Lower lobe of right lung (tissue), 2 donors: ENCODE measurements around the gene PYCR2. TPM values are rescaled to one million over a fixed set of nuclear protein-coding genes. Genes with fewer than 3 reads are reported as not detected.

Experiments used
- ATAC-seq, 2 donors: fragments of 200-7000 bp; cut with Tn5 transposase; one replicate each; pipeline ENCODE4 v1.9.1; 2020 to 2022; ENCODE audit warnings: mild to moderate bottlenecking in 2 of 2, moderate library complexity in 2 of 2
- DNase-seq: peaks from one replicate; pipeline ENCODE4 v3.0.0-alpha.2; 2020
- H3K27ac ChIP-seq: fragments of 200-600 bp; one replicate; pipeline ENCODE4 v1.8.0; 2022
- H3K27me3 ChIP-seq: fragments of 200-600 bp; one replicate; pipeline ENCODE4 v1.8.0; 2022; ENCODE audit warnings: low read depth
- H3K36me3 ChIP-seq: fragments of 200-600 bp; one replicate; pipeline ENCODE4 v1.8.0; 2022; ENCODE audit warnings: mild to moderate bottlenecking
- H3K4me1 ChIP-seq: fragments of 200-600 bp; one replicate; pipeline ENCODE4 v1.8.0; 2022
- H3K4me3 ChIP-seq: fragments of 200-600 bp; one replicate; pipeline ENCODE4 v1.8.0; 2022; ENCODE audit warnings: mild to moderate bottlenecking
- H3K9me3 ChIP-seq: fragments of 200-600 bp; one replicate; pipeline ENCODE4 v1.8.0; 2022
- intact Hi-C: fragments of 100-400 bp; cut with DNase I; formaldehyde crosslinking; loops from one replicate; pipeline ENCODE4 v1.11.0; 2022
- total RNA-seq: library from RNA; stranded (reverse); fragmentation: NEBNext Ultra II Directional; extraction: Animal tissue kit (Norgen Biotek cat#: 25700); gene quantifications from one replicate; pipeline ENCODE4 v1.2.1, GENCODE V29; 2021
- TF ChIP-seq, protein P1 (sequence below): fragments of 200-600 bp; IDR thresholded peaks from one replicate; pipeline ENCODE4 v1.8.0; 2022; ENCODE audit warnings: antibody characterized with exemption, mild to moderate bottlenecking
- donor health status: DM: no; HTN: yes; CAD: no; lungs with severe emphysema.

Gene PYCR2
- total RNA-seq, 1 donor from 2014 or later: 73.2 TPM

DNA sequence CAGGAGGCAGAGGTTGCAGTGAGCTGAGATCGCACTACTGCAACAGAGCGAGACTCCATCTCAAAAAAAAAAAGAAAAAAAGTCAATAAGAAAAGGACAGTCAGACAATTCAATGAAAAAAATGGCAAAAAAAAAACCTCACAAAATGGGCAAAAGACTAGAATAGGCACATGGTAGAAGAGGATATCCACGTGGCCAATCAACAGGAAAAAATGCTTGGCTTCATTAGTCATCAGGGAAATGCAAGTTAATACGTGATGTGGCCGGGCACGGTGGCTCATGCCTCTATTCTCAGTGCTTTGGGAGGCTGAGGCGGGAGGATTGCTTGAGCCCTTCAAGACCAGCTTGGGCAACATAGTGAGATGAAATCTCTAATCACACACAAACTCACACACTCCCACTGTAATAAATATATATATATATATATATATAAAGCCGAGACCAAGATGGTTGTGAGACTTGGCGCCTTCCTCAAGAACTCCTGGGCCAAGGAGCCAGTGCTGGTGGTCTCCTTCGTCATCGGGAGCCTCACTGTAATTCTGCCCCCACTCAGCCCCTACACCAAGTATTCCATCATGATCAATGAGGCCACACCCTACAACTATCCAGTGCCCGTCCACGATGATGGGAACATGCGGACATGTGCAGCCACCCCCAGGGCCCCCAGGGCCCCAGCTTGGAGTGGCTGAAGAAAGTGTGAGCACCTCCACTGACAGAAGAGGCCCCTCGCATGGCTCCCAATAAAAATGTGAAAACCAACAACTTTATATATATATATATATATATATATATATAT lies 39.9 kb upstream of the PYCR2 start:
- TF ChIP-seq, protein P1, sequence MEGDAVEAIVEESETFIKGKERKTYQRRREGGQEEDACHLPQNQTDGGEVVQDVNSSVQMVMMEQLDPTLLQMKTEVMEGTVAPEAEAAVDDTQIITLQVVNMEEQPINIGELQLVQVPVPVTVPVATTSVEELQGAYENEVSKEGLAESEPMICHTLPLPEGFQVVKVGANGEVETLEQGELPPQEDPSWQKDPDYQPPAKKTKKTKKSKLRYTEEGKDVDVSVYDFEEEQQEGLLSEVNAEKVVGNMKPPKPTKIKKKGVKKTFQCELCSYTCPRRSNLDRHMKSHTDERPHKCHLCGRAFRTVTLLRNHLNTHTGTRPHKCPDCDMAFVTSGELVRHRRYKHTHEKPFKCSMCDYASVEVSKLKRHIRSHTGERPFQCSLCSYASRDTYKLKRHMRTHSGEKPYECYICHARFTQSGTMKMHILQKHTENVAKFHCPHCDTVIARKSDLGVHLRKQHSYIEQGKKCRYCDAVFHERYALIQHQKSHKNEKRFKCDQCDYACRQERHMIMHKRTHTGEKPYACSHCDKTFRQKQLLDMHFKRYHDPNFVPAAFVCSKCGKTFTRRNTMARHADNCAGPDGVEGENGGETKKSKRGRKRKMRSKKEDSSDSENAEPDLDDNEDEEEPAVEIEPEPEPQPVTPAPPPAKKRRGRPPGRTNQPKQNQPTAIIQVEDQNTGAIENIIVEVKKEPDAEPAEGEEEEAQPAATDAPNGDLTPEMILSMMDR: no peak
- no peak overlapping the region for H3K4me3 ChIP-seq
- DNase-seq (no peak), ATAC-seq (no peak)
- H3K9me3 ChIP-seq: no peaks in the 10 kb centered on the region
- no peak overlapping the region for H3K27ac ChIP-seq
- no peaks in the 10 kb centered on the region for H3K27me3 ChIP-seq
- no peaks in the 10 kb centered on the region for H3K4me1 ChIP-seq
- intact Hi-C loops: no loop called here
- H3K36me3 ChIP-seq: no peaks in the 10 kb centered on the region

DNA sequence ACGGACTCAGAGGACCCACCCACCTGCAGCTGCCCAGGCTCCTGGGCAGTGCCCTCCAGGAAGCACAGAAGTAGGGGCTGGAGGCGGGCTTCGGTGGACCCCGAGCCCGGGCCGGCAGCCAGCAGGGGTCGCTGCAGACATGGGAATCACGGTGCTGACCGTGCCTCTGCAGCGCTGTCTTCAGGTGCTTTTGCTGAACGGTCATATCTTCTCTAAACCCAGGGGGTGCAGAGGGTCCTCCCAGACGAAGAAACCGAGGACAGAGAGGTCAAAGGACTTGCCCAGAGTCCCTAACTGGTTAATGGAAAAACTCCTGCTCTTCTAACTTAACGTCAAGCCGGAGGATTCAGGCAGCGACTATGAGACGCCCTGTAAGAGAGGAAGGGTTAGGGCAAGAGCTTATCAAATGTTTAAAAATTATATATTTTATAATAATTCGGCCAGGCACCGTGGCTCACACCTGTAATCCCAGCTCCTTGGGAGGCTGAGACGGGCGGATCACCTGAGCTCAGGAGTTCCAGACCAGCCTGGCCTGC lies 38.5 kb upstream of the PYCR2 start:
- intact Hi-C loops: no loop called here
- ATAC-seq: peak; percentile 66 to 71
- TF ChIP-seq, protein P1: peak; percentile 77
- H3K9me3 ChIP-seq: no peaks in the 10 kb centered on the region
- H3K4me1 ChIP-seq: no peaks in the 10 kb centered on the region
- no peak overlapping the region for H3K4me3 ChIP-seq
- no peaks in the 10 kb centered on the region for H3K27me3 ChIP-seq
- peak; percentile 67 for DNase-seq
- no peaks in the 10 kb centered on the region for H3K36me3 ChIP-seq
- H3K27ac ChIP-seq: no peak overlapping the region

DNA sequence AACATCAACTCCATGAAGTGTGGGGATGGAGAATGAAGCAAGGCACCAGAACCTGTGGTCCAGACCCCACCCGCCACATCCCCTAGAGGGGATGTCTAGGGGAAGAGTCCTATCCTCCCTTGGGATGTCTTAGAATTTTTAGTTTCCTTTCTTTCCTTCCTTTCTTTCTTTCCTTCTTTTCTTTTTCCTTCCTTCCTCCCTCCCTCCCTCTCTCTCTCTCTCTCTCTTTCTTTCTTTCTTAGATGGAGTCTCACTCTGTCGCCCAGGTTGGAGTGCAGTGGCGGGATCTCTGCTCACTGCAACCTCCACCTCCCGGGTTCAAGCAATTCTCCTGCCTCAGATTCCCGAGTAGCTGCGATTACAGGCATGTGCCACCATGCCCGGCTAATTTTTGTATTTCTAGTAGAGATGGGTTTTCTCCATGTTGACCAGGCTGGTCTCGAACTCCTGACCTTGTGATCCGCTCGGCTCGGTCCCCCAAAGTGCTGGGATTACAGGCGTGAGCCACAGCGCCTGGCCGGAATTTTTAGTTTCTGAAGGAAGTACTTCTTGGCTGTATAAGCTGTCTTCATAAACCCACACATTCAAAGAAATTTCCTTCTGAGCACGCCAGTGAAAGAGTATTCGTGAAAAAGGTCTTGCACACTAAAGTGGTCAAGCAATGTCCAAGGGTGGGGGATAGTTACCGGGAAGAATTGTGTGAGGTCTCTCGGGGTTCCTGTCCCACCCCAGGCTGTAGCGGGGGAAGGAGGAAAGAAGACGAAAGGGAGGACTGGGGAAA lies 37.8 kb upstream of the PYCR2 start:
- TF ChIP-seq, protein P1: no peak
- Histone ChIP-seq H3K27ac (no peak overlapping the region), H3K4me3 (no peak overlapping the region), H3K36me3 (no peaks in the 10 kb centered on the region), H3K9me3 (no peaks in the 10 kb centered on the region), H3K4me1 (no peaks in the 10 kb centered on the region), H3K27me3 (no peaks in the 10 kb centered on the region)
- intact Hi-C loops: no loop called here
- no peak for DNase-seq
- ATAC-seq: no peak

DNA sequence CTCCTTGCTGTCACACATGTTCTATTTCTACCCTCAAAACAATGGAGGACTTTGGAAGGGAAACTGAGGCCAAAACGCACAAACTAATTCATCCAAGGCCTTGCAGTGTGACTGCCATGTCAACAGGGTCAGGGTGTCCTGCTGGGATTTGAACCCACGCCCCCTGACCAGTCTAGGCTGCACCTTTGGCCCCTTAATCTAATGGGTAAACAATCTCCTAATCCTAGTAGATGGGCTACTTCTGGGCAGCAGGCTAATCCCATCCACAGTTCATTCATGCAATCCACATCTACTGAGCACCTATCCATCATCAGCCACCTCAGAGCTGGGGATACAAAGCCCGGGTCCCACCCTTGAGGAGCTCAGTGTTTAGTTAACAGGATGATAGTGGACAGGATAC lies 34.0 kb upstream of the PYCR2 start:
- Histone ChIP-seq H3K27ac (no peak overlapping the region), H3K4me3 (no peak overlapping the region), H3K9me3 (no peaks in the 10 kb centered on the region), H3K4me1 (no peaks in the 10 kb centered on the region), H3K27me3 (no peaks in the 10 kb centered on the region), H3K36me3 (no peaks in the 10 kb centered on the region)
- no peak for ATAC-seq
- no peak for DNase-seq
- intact Hi-C loops: no loop called here
- TF ChIP-seq, protein P1: no peak

DNA sequence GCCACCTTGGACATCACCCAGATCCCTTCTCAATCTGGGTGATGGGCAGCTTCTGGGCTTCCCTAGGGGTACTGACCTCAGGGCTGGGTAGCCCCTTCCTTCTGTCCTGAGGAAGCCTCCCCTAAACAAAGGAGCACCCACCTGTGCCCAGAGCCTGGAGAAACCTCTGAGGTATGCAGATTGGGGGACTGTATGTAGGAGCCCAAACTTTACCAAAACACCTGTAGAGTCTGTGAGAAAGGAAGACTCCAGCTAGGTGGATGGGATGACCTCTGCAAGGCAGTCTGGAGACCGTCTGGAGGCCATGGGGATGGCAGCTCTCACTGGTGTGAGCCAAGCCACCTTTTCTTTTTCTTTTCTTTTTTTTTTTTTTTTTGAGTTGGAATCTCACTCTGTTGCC lies 30.7 kb upstream of the PYCR2 start:
- DNase-seq: no peak
- no peak overlapping the region for H3K4me3 ChIP-seq
- TF ChIP-seq, protein P1: no peak
- no peak overlapping the region for H3K27ac ChIP-seq
- no peaks in the 10 kb centered on the region for H3K27me3 ChIP-seq
- no peaks in the 10 kb centered on the region for H3K36me3 ChIP-seq
- no peaks in the 10 kb centered on the region for H3K9me3 ChIP-seq
- no peak for ATAC-seq
- intact Hi-C loops: no loop called here
- H3K4me1 ChIP-seq: no peaks in the 10 kb centered on the region
